ENCODE data around the gene DUSP1. TPM values are rescaled to one million over a fixed set of nuclear protein-coding genes. Genes with fewer than 3 reads are reported as not detected.

Gene DUSP1
- total RNA-seq, 4 donors from 2014 or later: 222 to 415 (median 252) TPM

- Histone ChIP-seq H3K9me3 (no peaks in the 10 kb centered on the region), H3K4me3 (no peak overlapping the region), H3K4me1 (peaks cover 20 to 58% (median 52%) of the 10 kb centered on the region in 3 donors), H3K27me3 (no peaks in the 10 kb centered on the region), H3K27ac (peak overlapping the region in 3 of 4 donors; percentile 82 to 93 (median 82)), H3K36me3 (no peaks in the 10 kb centered on the region)
- no peak for DNase-seq
- 83 to 84% methylated on average over 9 to 12 of the region's 13 CpGs for WGBS, 2 donors
- no peak for TF ChIP-seq CTCF (IDR thresholded peaks at IDR 0.05)
- TF ChIP-seq POLR2A (IDR thresholded peaks at IDR 0.05): no peak
- intact Hi-C loops (cut with DNase I): no loop called here
Observed at GRCh38 chr5:172792701-172793570, 21.9 kb upstream of the DUSP1 start.

DNA sequence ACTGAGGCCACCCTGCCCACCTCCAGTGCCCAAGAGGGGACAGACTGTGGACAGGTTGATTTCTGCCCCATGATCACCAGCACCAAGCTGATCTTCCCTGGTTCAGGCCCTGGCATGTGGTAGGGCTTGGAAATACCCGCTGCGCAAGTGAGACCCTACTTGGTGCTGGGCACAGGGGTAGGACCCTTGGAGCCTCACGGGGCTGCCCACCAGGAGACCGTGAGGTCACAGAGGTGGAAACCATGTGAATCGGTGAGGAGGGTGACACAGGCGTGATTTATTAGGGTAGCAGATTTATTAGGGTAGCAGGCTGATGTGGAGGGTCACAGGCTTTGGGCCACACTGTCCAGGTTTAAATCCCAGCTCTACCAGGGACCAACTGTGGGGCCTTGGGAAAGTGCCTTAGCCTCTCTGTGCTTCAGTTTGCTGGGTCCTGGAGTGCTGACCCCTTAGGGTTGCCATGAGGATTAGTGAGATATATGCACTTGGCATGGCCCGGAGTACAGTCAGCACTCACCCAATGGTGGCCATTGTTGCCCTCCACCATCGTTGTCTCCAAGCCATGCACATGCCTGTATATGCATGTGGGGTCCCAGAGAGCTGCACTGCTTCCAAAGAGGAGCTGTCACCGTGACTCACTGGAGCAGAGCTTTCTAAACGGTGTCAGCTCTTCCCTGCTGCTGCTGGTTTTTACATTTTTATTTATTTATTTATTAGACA lies 20.9 kb upstream of the DUSP1 start:
- DNase-seq: no peak
- intact Hi-C loops (cut with DNase I): no loop called here
- Histone ChIP-seq H3K4me3 (no peak overlapping the region), H3K4me1 (peaks cover 19 to 52% (median 48%) of the 10 kb centered on the region in 3 donors), H3K27ac (peak overlapping the region in 3 of 4 donors; percentile 13 to 82 (median 43)), H3K9me3 (no peaks in the 10 kb centered on the region), H3K27me3 (no peaks in the 10 kb centered on the region), H3K36me3 (no peaks in the 10 kb centered on the region)
- 85 to 87% methylated on average over 3 to 10 of the region's 10 CpGs for WGBS, 2 donors
- TF ChIP-seq CTCF (IDR thresholded peaks at IDR 0.05) (no peak), POLR2A (IDR thresholded peaks at IDR 0.05) (no peak)

GRCh38 chr5:172791286-172791685 lies 20.3 kb upstream of the DUSP1 start:
- no peaks in the 10 kb centered on the region for H3K36me3 ChIP-seq
- WGBS, 2 donors: 67 to 100% methylated on average over 1 of the region's 6 CpGs
- no peak overlapping the region for H3K4me3 ChIP-seq
- H3K27me3 ChIP-seq: no peaks in the 10 kb centered on the region
- intact Hi-C loops (cut with DNase I): no loop called here
- H3K9me3 ChIP-seq: no peaks in the 10 kb centered on the region
- TF ChIP-seq CTCF (IDR thresholded peaks at IDR 0.05): no peak
- no peak for TF ChIP-seq POLR2A (IDR thresholded peaks at IDR 0.05)
- H3K4me1 ChIP-seq: peaks cover 19 to 49% (median 48%) of the 10 kb centered on the region in 3 donors
- H3K27ac ChIP-seq: peak overlapping the region in 3 of 4 donors; percentile 3 to 43 (median 13)
- DNase-seq: no peak

- TF ChIP-seq CTCF (IDR thresholded peaks at IDR 0.05) (no peak), POLR2A (IDR thresholded peaks at IDR 0.05) (no peak)
- Histone ChIP-seq H3K27me3 (no peaks in the 10 kb centered on the region), H3K36me3 (no peaks in the 10 kb centered on the region), H3K4me1 (peaks cover 19 to 41% (median 40%) of the 10 kb centered on the region in 3 donors), H3K9me3 (no peaks in the 10 kb centered on the region), H3K27ac (peak overlapping the region in 2 of 4 donors; percentile 71 to 85), H3K4me3 (no peak overlapping the region)
- intact Hi-C loops (cut with DNase I): no loop called here
- no peak for DNase-seq
- WGBS, 2 donors: 73 to 78% methylated on average over 4 of the region's 5 CpGs
Observed at GRCh38 chr5:172790496-172790889, 19.5 kb upstream of the DUSP1 start.

Data from esophagus squamous epithelium (tissue), 5 donors.